Measurements from ENCODE around the gene CDK6.

DNA sequence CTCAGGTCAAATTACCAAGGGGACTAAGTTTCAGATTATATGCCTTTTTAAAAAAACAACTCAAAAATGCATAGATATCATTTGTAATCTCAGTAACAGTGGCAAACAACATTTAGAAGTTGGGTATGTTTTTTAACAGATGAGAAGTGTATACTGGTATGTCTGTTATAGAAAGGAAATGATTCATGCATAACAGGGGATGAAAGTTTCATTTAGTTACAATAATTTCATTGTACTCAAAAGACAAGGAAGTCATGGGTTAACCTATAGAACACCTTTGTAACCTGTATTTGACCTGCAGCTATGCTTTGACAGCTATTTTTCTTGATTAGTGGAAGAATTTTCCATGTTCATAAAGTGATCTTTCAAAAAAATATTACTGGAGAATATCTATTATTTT, 210.8 kb downstream of the CDK6 start:
- TF ChIP-seq, protein P1, sequence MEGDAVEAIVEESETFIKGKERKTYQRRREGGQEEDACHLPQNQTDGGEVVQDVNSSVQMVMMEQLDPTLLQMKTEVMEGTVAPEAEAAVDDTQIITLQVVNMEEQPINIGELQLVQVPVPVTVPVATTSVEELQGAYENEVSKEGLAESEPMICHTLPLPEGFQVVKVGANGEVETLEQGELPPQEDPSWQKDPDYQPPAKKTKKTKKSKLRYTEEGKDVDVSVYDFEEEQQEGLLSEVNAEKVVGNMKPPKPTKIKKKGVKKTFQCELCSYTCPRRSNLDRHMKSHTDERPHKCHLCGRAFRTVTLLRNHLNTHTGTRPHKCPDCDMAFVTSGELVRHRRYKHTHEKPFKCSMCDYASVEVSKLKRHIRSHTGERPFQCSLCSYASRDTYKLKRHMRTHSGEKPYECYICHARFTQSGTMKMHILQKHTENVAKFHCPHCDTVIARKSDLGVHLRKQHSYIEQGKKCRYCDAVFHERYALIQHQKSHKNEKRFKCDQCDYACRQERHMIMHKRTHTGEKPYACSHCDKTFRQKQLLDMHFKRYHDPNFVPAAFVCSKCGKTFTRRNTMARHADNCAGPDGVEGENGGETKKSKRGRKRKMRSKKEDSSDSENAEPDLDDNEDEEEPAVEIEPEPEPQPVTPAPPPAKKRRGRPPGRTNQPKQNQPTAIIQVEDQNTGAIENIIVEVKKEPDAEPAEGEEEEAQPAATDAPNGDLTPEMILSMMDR (IDR thresholded peaks at IDR 0.05): no peak
- TF ChIP-seq POLR2A (IDR thresholded peaks at IDR 0.05): no peak
